H1 (cell line): Measurements from ENCODE around the gene RHOG.

Experiments used
- ATF3 ChIP-seq: IDR thresholded peaks from 2 replicates; pipeline ENCODE4 v1.6.1; 2011; ENCODE audit warnings: low read depth, mild to moderate bottlenecking, low read length; ENCODE audit not compliant: insufficient read depth
- EP300 ChIP-seq, 2 experiments: IDR thresholded peaks; 1 replicate in 1 of 2; 2 replicates in 1 of 2; pipeline ENCODE4 v1.6.1; 2011 to 2012; ENCODE audit warnings: low read depth in 2 of 2, low read length in 2 of 2, mild to moderate bottlenecking in 2 of 2, borderline replicate concordance in 1 of 2, inconsistent platforms in 1 of 2, moderate library complexity in 1 of 2
- GABPA ChIP-seq: IDR thresholded peaks from 2 replicates; pipeline ENCODE4 v1.6.1; 2011; ENCODE audit warnings: mild to moderate bottlenecking, low read length, moderate library complexity, borderline replicate concordance; ENCODE audit not compliant: insufficient read depth
- POLR2A ChIP-seq, 2 experiments: IDR thresholded peaks; 1 replicate in 1 of 2; 2 replicates in 1 of 2; pipeline ENCODE4 v1.6.1; 2011; ENCODE audit warnings: low read depth in 2 of 2, low read length in 2 of 2, mild to moderate bottlenecking in 2 of 2; ENCODE audit errors: control extremely low read depth in 1 of 2
- TF ChIP-seq, protein P1 (sequence below), 3 experiments: IDR thresholded peaks; 1 replicate in 2 of 3; 2 replicates in 1 of 3; pipeline versions ENCODE4 v1.5.1 to v1.6.1; 2011; ENCODE audit warnings: low read length in 3 of 3, mild to moderate bottlenecking in 3 of 3, inconsistent platforms in 2 of 3, low read depth in 1 of 3, moderate library complexity in 1 of 3; ENCODE audit not compliant: insufficient read depth in 1 of 3; ENCODE audit errors: control extremely low read depth in 1 of 3

DNA sequence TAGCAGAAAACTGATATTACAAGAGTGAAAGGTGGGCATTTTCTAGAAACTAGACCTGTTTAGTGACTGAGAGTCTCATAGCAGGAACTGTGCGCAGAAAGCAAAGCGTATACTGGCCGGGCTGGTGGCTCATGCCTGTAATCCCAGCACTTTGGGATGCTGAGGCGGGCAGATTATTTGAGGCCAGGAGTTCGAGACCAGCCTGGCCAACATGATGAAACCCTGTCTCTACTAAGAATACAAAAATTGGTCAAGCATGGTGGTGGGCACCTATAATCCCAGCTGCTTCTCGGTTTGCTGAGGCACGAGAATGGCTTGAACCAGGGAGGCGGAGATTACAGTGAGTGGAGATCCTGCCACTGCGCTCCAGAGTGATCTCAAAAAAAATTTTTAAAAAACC lies 41.6 kb downstream of the RHOG start:
- TF ChIP-seq EP300 (IDR thresholded peaks at IDR 0.05; ENCODE audit: borderline replicate concordance in 1 of 2, low read depth in 2 of 2, low read length in 2 of 2) (no peak), ATF3 (no peak), POLR2A (IDR thresholded peaks at IDR 0.05; ENCODE audit: control extremely low read depth in 1 of 2, low read depth in 2 of 2, low read length in 2 of 2) (no peak), GABPA (no peak)
- TF ChIP-seq, protein P1, sequence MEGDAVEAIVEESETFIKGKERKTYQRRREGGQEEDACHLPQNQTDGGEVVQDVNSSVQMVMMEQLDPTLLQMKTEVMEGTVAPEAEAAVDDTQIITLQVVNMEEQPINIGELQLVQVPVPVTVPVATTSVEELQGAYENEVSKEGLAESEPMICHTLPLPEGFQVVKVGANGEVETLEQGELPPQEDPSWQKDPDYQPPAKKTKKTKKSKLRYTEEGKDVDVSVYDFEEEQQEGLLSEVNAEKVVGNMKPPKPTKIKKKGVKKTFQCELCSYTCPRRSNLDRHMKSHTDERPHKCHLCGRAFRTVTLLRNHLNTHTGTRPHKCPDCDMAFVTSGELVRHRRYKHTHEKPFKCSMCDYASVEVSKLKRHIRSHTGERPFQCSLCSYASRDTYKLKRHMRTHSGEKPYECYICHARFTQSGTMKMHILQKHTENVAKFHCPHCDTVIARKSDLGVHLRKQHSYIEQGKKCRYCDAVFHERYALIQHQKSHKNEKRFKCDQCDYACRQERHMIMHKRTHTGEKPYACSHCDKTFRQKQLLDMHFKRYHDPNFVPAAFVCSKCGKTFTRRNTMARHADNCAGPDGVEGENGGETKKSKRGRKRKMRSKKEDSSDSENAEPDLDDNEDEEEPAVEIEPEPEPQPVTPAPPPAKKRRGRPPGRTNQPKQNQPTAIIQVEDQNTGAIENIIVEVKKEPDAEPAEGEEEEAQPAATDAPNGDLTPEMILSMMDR (IDR thresholded peaks at IDR 0.05; ENCODE audit: control extremely low read depth in 1 of 3, insufficient read depth in 1 of 3, low read depth in 1 of 3, low read length in 3 of 3) = no peak
